ENCODE results near the gene PGM3. TPM values are rescaled to one million over a fixed set of nuclear protein-coding genes. Genes with fewer than 3 reads are reported as not detected.

Gene PGM3
- total and polyA plus RNA-seq, 11 donors = 3.8 to 25.1 (median 15.8) TPM

DNA sequence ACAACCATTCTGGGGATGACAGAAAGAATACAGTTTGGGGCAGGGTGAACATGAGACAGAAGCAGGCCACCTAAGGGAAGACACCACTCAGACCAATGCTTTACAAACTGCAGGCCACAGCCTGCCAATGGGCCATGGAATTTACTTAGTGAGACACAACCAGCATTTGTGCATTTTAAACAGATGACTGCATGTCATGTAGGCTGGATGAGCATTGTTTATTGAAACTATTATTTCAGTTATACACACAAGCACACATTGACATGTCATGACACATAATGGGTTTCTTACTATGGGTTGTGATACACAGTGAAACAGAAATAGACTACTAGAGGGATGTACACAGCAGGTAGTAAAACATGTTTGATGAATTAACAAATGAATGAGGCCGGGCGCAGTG is 8.0 kb downstream of the PGM3 start:
- no peak for DNase-seq
- peaks cover 0 to 95% (median 83%) of the 10 kb centered on the region in 9 donors for H3K36me3 ChIP-seq

DNA sequence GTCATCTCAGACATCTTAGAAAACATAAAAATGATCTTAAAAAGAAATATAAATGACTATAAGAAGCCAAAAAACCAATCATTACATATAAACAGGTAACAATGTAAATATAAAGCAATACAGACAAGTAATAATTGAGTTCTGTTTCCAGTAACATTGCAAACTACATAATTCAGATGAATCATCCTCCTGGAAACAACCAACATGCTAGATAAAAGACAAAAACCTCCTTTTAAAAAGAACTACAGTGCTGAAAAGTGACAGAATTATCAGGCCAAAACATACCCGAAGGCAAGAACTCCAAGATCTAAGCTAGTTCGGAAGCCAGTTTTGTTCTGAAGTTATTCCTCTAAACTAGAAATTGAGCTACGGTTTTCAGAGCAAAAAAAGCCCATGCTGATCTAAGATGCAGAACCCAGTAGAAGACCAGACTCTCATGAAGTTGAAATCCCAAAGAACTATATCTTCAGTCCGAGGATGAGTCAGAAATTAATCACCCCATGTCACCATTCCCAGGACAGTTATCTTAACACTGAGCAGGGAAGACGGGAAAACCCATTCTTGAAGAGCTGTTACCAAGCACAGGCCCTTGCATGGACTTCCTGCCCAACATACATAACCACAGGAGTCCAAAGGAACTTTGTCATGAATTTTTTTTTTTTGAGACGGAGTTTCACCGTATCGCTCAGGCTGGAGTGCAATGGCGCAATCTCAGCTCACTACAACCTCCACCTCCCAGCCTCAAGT is 9.8 kb downstream of the PGM3 start:
- Histone ChIP-seq H3K4me1 (peaks cover 0 to 16% (median 0%) of the 10 kb centered on the region in 12 donors), H3K27ac (peak overlapping the region in 4 of 12 donors; percentile 3 to 63 (median 27)), H3K36me3 (peaks cover 0 to 98% (median 87%) of the 10 kb centered on the region in 9 donors), H3K27me3 (no peaks in the 10 kb centered on the region), H3K4me3 (no peak overlapping the region), H3K9me3 (no peaks in the 10 kb centered on the region)
- 62 to 76% (median 69%) methylated on average over 9 of the region's 9 CpGs for WGBS, 4 donors
- TF ChIP-seq, protein P1, sequence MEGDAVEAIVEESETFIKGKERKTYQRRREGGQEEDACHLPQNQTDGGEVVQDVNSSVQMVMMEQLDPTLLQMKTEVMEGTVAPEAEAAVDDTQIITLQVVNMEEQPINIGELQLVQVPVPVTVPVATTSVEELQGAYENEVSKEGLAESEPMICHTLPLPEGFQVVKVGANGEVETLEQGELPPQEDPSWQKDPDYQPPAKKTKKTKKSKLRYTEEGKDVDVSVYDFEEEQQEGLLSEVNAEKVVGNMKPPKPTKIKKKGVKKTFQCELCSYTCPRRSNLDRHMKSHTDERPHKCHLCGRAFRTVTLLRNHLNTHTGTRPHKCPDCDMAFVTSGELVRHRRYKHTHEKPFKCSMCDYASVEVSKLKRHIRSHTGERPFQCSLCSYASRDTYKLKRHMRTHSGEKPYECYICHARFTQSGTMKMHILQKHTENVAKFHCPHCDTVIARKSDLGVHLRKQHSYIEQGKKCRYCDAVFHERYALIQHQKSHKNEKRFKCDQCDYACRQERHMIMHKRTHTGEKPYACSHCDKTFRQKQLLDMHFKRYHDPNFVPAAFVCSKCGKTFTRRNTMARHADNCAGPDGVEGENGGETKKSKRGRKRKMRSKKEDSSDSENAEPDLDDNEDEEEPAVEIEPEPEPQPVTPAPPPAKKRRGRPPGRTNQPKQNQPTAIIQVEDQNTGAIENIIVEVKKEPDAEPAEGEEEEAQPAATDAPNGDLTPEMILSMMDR (IDR thresholded peaks at IDR 0.05) = no peak
- no peak for TF ChIP-seq POLR2A (IDR thresholded peaks at IDR 0.05)
- ATAC-seq (peak in 3 of 4 donors; percentile 64 to 91 (median 90)), DNase-seq (peak in 1 of 5 donors; percentile 51)
- intact Hi-C loops (cut with DNase I) = no loop called here

More for the DNA sequence above, 8.0 kb downstream of the PGM3 start:
- Histone ChIP-seq H3K9me3 (no peaks in the 10 kb centered on the region), H3K27me3 (no peaks in the 10 kb centered on the region), H3K4me1 (peaks cover 0 to 16% (median 0%) of the 10 kb centered on the region in 12 donors), H3K27ac (no peak overlapping the region), H3K4me3 (no peak overlapping the region)
- 92 to 98% (median 98%) methylated on average over 2 of the region's 2 CpGs for WGBS, 4 donors
- no peak for TF ChIP-seq POLR2A (IDR thresholded peaks at IDR 0.05)
- TF ChIP-seq, protein P1 (IDR thresholded peaks at IDR 0.05) = no peak
- ATAC-seq = no peak
- intact Hi-C loops (cut with DNase I) = no loop called here

DNA sequence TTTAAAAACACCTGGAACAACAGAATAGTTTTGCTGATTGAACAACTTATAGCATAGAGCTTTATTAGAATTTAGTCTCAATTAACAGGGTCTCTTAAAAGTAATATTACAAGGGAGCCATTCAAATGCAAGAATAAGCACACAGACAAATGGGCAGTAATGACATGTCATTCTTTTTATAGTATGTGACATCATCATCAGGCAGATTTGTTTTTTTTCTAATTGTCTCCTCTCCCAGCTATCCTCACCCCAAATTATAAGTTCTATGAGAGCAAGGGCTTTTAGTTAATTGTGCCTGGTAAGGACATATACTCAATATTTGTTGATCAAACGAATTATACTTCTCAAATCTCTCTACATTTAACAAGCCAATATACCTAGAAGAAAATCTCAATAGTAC is 11.0 kb downstream of the PGM3 start:
- Histone ChIP-seq H3K27ac (peak overlapping the region in 1 of 12 donors; percentile 63), H3K9me3 (no peaks in the 10 kb centered on the region), H3K27me3 (no peaks in the 10 kb centered on the region), H3K4me3 (no peak overlapping the region), H3K4me1 (peaks cover 0 to 16% (median 0%) of the 10 kb centered on the region in 12 donors), H3K36me3 (peaks cover 0 to 98% (median 88%) of the 10 kb centered on the region in 9 donors)
- DNase-seq = no peak
- no peak for TF ChIP-seq POLR2A (IDR thresholded peaks at IDR 0.05)
- TF ChIP-seq, protein P1 (IDR thresholded peaks at IDR 0.05) = no peak
- 87 to 90% (median 89%) methylated on average over 1 of the region's 1 CpG for WGBS, 4 donors
- ATAC-seq = peak in 1 of 4 donors; percentile 27
- intact Hi-C loops (cut with DNase I) = no loop called here

DNA sequence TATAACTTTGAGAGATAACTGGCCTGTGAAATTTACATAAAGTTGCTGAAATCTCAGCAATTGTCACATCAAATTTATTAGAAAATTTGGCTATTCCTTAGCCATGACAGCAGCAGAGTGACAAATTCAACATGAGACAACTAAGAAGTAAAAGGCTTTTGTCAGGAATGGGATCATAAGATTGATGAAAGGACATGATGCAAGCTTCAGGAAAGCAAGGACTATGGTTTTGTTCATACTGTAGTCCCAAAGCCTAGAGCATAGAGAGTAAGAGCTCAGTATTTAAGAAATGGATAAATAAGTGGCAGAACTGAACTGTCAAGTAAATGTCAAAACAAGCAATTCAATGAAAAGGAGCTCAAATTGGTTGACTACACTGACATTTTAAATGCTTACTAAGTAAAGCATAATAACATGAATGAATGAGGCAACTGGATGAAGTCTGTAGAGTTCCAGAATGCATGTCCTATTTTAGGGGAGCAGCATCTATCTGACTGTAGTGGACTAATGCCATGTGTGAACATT is 12.6 kb downstream of the PGM3 start:
- DNase-seq (no peak), ATAC-seq (no peak)
- TF ChIP-seq, protein P1 (IDR thresholded peaks at IDR 0.05) = no peak
- no peak for TF ChIP-seq POLR2A (IDR thresholded peaks at IDR 0.05)
- Histone ChIP-seq H3K27me3 (no peaks in the 10 kb centered on the region), H3K36me3 (peaks cover 0 to 98% (median 88%) of the 10 kb centered on the region in 9 donors), H3K4me1 (peaks cover 0 to 16% (median 0%) of the 10 kb centered on the region in 12 donors), H3K27ac (no peak overlapping the region), H3K4me3 (no peak overlapping the region), H3K9me3 (no peaks in the 10 kb centered on the region)
- intact Hi-C loops (cut with DNase I) = no loop called here

Data from heart left ventricle (tissue), 16 donors.